NCI-H446 (cell line): Measurements from ENCODE around the gene NUDT8.

ENCODE experiments used
- DNase-seq, 2 experiments: peaks; one replicate each; lab custom pipeline; 2025; lab: John Stamatoyannopoulos, UW

NUDT8 gene, protein sequence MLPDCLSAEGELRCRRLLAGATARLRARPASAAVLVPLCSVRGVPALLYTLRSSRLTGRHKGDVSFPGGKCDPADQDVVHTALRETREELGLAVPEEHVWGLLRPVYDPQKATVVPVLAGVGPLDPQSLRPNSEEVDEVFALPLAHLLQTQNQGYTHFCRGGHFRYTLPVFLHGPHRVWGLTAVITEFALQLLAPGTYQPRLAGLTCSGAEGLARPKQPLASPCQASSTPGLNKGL

DNA sequence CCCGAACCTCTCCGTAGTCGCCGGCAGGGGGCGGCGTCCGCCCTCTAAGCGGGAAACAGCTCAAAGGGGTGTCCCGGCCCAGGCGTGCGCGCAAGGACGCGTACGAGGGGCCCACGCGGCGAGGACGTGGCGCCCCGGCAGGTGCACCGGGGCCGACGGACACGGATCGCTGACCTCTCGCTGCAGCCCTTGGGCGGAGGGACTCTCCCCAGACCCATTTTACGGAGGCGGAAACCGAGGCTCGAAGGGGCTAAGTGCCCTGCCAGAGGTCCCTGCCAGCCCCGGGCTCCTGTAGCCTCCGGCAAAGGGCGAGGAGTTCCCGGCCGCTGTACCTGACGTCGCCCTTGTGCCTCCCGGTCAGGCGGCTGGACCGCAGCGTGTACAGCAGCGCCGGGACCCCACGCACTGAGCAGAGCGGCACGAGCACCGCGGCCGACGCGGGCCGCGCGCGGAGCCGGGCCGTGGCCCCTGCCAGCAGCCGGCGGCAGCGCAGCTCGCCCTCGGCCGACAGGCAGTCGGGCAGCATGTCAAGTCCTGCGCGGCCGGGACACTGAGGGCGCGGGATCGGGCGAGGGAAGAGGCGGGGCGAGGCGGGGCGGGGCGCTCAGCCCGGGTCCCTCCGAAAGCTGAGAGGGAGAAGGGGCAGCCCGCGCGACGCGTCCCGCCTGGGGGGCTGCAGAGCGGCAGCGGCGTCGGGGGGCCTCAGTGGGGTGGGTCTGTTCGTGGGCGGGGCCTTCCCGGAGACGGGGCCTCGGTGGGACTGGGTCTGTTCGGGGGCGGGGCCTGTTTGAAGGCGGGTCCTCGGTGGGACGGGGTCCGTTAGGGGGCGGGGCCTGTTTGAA, at the start of gene NUDT8:
NUDT8 (minus strand) TSS at position 552 of the 842 bp plus-strand sequence; CDS start at position 526, 26 bp downstream.
- DNase-seq: peak; percentile 69 to 84

DNA sequence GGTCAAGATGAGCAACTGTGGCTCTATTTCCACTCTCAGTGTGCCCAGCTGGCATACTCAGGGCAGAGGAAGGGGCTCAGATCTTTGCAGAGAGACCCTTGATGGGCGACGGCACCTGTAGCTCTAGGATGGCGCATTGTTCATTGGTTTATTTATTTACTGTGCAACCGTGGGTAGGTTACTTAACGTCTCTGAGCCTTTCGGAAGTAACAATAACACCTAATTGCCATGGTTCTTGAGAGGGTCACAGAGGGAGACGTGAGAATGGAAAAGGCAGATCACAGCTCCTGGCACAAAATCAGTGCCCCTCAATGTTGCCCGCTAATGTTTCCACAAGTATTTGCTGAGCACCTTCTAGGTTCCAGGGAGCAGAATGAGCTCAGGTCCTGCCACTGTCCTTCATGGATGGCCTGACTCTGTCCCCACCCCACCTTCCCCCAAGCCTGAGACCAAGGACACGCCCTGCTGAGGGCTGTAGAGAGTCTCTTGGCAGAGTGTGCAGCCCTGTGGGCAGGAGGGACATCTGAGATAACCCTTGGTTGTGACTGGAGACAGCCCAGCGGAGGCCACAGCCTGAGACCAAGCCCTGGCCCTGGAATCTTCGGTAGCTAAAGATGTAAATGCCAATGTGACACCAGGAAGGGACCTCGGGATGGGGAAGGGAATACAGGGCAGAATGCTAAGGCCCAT, 45.5 kb upstream of the NUDT8 start:
- DNase-seq: no peak

DNA sequence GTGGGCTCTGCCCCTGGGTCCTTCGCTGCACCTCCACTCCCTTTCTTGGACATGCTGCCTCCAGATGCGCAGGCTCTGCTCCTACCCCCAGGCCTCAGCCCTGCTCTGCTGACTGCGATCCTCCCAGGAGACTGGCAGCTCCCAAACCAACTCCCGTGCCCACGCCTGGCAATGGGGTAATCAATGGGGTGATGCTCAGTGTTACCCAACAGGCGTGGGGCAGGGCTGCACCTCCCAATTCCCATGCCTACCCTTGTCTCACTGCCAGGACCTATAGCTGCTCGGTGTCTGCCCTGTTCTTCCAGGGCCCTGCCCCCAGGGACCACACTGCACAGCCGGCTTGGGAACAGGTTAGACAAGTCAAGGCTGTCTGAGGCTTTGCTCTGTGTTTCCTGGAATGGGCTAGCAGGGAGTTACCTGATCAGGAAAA, 44.7 kb upstream of the NUDT8 start, which contains the start of gene ALDH3B2:
ALDH3B2 (minus strand) TSS at position 182 of the 430 bp plus-strand sequence. CDS start 7,688 bp downstream, outside the sequence.
- no peak for DNase-seq

DNA sequence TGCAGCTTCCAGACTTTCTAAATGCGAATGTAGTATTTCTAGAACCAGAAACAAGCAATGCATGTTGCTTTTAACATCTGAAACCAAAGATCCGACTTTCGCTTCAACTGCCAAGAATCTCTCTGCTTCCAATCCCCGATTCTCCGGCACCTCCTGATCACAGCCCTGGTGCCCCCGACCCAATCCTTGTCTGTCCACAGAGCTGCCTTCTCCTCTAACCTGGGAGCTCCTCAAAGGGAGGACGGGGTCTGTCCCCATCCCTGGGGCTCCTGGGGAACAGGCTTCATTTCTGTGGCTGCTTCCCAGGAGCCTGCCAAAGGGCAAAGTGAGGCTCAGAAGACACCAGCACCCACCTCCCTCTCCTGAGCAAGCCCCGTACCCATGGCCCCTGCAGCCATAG, 44.2 kb upstream of the NUDT8 start:
- no peak for DNase-seq

DNA sequence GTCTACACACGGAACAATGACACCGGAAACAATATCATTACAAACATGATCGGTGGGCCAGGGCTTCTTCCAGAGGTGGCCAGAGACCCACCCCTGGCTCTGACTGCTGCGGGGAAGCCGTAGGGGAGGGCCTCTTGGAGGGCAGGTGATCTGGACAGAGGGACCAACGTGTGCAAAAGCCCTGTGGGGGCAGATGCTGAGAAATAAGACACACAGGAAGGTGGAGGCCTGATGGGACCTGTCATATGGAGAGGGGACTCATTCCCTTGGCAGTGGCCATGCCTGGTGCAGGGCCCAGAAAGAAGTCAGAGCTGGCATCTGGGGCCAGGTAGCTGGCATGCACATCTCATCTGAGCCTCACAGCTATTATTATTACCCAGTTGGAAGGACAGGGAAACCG, 43.6 kb upstream of the NUDT8 start:
- DNase-seq: no peak

DNA sequence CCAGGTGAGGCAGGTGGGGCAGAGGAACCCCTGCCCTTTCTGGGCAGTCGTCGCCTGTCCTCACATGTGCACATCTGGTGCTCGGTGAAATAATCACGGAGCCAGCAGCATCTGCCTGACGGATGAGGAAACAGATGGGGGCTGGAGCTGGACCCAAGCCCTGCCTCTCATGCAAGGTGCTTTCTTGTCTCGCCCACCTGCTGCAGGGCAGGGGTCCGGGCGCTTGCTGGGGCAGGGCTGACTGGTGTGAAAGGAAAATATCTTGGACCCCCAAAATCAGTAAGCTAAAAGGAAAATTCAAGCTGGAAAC, 41.4 kb upstream of the NUDT8 start:
- no peak for DNase-seq

DNA sequence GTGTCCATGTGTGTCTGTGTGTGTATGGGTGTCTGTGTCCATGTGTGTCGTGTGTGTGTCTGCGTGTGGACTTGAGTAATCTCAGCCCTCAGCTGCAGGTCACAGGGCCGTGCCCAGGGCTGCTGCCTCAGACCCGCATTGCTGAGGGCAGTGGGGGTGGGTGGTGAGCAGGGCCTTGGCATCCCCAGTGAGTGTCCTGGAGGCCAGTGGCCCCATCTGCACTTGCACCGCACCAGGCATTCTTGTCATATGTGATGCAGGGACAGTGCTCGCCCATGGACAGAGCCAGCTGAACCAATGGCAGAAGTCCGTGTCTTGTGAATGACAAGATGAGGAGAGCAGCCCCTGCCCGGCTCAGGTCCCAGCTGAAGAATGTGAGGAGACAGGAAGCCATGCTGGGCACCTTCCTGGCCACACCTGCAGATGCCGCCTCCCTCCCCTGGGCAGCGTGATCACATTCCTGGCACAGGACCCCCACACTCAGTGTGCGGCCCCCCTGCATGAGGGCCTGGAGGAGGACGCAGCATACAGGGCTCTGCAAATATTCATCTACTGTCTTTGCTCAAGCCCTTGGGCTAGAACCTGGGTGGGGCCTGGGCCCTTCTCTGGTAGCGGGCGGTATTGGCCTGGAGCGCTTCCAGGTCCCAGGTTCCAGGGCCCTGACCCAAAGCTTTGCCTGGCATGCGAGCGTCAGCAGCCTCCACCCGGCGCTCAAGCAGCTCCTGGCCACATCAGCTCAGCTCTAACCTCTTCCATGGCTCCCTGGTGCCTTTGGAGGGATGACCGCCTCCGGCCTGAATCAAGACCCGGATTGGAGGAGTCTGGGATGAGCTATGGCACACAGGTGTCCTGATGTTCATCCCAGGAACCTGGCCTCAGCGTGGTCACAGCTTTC, 40.8 kb upstream of the NUDT8 start:
- DNase-seq: no peak

DNA sequence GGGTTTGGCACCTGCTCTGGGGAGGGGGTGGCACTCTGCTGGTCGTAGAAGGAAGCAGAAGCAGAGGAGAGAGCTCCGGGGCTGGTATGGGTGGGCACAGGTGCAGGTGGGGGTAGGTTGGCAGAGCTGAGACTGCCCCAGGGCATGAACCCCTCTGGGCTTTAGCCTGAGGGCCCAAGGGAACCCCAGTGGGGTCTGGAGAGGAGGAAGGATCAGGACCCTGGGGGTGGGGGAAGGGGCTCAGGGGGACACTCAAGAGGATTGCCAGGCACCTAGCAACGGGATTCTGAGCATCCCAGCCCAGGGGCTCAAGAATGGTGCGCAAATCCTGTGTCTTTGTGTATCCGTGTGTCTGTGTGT, 38.4 kb upstream of the NUDT8 start:
- DNase-seq: no peak

DNA sequence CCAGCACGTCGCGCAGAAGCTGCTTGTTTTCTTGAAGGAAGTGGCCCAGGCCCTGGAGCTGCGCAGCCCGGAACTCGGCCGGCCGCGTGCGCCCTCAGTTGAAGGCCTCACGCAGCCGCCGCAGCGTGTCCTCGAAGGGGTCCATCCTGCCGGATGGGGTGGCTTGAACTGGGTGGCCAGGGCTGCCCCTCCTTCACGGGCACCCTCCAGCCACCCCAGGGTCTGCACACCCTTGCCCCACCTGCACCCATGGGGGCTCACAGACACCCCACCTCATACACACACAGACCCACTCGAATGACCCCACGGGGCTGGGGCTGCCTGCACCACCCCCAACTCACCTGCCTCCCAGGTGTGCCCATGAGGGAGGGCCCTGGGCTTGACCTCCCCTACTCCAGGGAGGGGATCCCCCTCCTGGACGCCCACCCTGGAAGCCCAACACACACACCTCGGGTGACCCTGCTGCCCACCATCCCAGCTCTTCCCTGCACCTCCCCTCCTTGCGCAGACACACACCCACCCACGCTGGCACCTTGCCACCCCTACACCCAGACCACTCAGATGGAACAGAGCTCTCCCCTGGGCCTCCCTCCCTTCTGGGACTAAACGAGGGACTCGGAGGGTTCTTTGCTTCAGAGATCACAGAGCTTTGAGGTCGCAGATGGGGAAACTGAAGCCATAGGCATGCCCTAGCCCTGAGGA, 37.9 kb upstream of the NUDT8 start:
- DNase-seq: no peak

DNA sequence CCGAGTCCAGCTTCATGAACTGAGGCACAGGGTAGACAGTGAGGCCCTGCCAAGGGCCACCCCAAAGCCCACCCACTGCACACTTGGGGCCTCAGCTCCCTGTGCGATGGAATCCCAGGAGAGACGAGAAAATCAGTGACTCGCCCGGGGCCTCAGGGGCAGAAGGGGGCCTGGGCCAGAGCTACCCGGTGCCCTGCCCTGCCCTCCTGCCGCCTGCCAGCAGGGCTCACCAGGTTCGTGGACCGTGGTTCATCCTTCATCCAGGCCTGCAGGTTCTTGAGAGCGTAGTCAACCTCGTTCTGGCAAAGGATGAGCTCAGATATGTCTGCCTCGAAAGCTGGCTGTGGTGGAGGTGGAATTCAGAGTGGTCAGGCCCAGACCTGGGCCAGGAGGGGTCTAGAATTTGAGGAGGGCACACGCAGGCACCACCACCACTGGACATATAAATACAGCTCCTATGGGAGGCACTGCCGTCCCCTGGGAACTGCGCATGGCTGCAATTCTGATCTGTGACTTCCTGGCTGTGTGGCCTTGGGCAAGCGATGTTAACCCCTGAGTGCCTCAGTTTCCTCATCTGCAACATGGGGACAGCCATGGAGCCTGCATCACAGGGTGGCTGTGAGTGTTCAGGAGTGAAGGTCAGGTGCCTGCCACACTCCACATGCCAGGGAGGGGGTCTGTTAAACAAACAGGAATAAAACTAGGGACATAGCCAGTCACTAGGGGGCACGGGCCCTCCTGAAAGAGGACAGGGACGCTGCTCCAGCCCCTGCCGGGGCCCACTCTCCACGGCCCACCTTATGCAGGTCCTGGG, 37.1 kb upstream of the NUDT8 start:
- no peak for DNase-seq

DNA sequence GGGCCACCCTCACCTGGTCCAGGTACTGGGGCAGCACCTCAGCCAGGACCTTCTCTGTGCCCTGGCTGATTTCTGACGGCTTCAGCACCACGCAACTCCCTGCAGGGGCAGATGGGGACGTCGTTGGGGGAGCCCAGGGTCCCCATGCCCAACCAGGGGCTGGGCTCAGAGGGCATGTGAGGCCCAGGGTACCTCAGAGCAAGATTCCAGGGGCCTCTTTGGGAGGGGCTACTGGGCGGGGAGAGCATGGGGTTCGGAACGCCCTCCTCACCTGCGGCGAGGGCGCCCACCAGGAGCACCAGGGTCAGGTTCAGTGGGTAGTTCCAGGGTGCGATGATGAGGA, 36.5 kb upstream of the NUDT8 start:
- DNase-seq: no peak

DNA sequence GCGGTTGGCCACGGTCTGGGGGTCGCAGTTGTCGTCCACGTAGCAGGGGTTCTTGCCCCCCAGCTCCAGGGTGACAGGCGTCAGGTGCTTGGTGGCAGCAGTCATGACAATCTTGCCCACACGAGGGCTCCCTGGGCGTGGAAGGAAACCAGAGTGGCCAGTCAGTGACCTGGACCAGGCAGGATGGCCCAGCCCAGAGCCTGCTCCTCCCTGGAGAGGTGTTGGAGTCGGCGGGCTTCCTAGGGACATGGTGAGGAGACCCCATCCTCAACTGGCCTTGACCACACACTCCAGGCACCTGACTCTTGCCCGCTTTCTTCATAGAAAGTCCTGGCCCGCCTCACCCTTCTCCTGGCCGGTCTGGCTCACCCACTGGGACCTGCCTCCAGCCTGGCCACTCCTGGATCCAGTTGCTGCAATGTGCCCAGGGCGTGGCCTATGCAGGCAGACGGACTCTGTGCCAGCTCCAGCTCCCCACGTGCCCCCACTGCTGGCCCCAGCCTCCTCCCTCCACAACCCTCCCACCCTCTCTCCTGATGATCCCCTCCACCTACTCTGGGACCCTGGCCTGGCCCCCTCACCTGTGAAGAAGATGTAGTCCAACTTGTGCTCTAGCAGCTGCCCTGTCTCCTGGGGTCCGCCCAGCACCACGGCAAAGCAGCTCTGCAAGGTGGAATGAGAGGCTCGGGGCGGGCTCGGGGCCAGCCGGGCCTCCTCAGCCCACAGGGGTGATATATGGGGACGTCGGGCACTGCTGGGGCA, 36.0 kb upstream of the NUDT8 start:
- no peak for DNase-seq

DNA sequence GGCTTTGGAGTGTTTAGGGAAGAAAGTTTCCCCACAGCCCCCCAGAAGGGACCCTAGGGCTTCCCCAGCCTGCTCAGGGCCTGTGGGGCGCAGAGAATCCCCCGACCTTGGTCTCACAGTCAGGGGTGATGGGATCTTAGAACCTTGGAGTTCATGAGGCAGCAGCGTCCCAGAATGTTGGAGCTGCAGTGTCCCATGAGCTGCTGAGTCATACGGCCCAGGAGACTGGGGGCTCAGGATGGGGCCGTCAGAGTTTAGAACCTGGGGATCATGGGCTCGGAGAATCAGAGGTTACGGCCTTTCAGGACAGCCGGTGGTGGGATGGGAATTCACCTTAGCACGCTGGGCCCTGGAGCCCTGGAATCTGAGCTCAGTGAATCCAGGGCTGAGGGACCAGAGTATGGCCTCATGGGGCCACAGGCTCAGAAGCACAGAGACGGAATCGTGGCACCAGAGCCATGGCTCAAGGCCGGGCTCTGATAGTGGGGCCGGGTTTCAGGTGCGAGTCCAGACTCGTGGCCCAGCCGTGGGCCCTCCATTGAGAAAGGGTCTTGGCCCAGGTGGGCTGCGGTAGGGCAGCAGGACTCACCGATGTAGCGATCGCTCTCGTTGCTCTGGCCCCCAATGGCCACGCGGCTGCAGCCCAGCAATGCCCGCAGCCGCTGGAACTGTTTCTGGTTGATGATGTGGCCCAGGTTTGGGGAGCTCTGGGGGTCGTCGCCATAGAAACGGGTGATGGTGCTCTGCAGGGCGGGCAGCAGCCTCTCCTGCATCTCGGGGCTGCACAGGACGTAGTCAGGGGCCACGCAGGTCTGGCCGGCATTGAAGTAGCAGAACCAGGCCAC, 35.2 kb upstream of the NUDT8 start:
- DNase-seq: no peak

DNA sequence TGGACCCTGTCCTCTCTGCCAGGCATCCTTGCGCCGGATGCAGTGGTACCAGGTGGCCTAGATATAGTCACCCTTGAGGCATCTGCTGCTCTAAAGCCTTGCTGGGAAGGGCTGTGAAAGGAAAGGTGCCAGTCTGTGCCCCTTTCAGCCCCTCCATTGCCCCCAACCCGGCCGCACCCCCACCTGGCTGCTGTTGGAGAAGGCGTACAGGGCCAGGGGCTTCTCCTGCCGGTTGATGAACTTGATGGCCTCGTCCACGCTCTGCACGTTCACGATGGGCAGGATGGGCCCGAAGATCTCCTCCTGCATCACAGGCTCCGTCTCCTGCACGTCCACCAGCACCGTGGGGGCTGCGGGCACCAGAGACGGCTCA, 34.5 kb upstream of the NUDT8 start:
- DNase-seq: no peak

DNA sequence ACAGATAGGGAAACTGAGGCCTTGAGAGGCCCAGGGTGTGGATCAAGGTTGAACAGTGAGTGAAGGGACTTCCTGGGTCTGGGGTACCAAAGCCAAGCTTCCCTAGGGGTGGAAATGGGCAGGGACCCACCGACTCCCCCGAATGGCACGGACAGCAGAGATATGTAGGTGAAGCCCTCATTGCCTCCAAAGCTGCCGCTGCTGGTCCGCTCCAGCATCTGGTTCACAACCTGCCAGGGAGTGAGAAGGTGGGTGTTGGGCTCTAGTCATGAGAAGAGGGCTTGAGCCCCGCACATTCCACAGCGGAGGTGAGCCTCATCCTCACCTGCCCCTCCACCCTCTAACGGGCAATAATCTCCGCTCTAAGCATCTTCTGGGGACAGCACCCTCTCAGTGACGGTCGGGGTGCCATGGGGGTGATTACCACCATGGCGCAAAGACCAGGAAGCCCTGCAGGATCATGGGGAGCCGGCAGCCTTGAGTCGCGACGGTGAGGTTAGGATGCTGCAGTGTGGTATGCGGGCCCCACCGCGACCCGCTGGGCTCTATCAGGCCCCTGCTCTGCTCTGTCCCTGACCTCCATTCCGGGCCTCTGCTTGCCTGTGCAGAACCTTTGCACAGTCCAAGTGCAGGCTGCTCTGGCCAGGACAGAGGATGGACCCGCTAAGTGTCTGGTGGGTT, 33.9 kb upstream of the NUDT8 start:
- no peak for DNase-seq

DNA sequence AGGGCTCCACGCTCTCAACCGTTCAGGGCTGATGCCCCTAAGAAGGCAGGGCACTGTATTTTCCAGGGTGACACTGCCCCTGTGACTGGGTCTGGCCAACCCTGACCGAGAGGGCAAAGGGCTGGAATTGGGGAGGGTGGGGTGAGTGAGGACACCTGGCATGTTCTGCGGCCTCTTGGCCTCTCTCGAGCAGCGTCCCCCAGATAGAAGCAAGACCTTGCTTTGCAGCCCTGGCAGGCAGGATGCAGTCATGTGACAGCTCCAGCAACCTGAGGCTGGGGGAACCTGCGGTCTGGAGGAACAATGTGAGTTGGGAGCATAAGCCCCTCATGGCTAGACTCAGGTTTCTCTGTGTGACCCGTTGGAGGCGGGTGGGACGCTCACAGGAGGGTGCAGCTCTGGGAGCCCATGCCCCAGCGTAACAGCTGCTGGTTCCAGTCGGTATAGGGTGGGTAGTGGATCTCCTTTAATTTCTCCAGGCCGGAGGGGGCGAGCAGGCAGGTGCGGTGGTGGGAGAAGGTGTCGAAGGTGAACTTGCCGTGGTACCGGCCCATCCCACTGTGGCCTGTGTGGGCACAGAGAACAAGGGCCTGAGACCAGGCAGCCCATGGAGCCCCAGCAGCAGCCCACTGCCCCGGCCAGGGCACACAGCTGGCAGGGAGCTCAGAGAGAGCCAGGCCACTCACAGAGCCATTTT, 33.2 kb upstream of the NUDT8 start:
- no peak for DNase-seq

DNA sequence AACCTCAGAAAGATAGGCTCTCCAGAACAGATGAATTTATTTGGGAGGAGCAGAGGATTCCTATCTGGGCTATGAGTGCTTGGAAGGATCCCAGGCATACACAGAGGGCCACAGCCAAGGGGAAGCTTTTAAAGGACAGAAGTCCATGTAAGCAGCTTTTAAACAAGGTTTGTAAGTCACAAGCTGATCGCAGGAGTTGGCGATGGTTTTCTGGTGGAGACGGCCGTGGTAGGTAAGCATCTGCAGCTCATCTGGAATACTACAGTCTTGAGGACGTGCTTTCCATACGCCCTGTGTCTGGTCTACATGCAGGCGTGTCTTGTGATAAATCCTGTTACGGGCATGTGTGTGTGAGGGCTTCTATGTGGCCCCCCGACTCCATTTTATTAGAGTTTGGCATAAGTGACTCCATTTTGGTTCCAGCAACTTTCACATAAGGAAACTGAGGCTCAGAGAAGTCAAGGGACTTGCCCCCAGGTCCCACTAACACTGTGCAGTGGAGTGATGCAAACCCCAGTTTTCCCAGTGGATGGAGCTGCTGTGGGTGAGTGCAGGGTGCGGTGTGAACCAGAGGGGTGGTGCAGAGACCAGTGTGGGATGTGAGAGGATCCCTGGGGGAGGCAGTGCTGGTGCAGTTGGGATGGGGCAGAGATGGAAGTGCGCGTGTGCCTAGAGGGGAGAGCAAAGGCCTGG, 32.6 kb upstream of the NUDT8 start:
- DNase-seq: no peak
